ENCODE results near the gene MALAT1.

Gene MALAT1

DNA sequence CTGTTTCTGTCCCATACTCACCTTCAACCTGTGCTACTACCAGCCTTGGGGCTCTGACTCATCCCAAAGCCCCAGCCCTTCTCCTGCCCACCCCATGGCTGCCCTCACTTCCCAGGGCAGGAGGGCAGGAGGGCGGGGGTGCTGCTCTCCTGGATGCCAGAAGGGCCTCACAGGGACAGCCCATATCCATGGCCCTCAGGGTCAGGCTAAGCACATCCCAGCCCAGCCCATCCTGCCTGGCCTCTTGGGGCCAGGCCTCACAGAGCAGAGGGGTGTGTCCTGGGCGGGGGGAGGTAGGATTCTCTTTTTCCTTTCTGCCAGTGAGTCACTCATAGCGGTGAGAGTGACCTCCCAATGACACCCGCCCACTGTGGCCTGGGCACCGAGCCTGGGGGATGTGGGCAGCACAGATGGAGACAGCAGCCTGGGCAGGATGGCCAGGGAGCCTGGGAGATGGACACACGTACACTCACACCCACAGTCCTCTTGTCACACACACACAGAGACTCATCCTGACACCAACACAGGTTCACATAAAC lies 56.9 kb downstream of the MALAT1 start:
- no peaks in the 10 kb centered on the region for H3K79me2 ChIP-seq (ENCODE audit: insufficient read depth, low read length)
- no peak overlapping the region for H2AFZ ChIP-seq (ENCODE audit: low read depth, low read length, severe bottlenecking)
- no peaks in the 10 kb centered on the region for H3K27me3 ChIP-seq (ENCODE audit: low read length)
- no peaks in the 10 kb centered on the region for H3K9me3 ChIP-seq (ENCODE audit: insufficient read depth, low read length)
- no peak overlapping the region for H3K4me2 ChIP-seq (ENCODE audit: low read depth, low read length, poor library complexity, severe bottlenecking)
- H3K9ac ChIP-seq (ENCODE audit: low read length) = no peak overlapping the region
- no peak overlapping the region for H3K4me3 ChIP-seq (ENCODE audit: insufficient read depth, low read length, poor library complexity, severe bottlenecking)
- no peaks in the 10 kb centered on the region for H4K20me1 ChIP-seq (ENCODE audit: low read depth, low read length)
- no peaks in the 10 kb centered on the region for H3K9me2 ChIP-seq (replicated peaks; ENCODE audit: insufficient read depth, low read length)
- no peaks in the 10 kb centered on the region for H3F3A ChIP-seq (ENCODE audit: insufficient read depth)
- H3K36me3 ChIP-seq (ENCODE audit: low read length) = no peaks in the 10 kb centered on the region
- no peak overlapping the region for H3K27ac ChIP-seq (ENCODE audit: low read depth, low read length)
- no peak for TF ChIP-seq EZH2phosphoT487 (conservative IDR thresholded peaks at IDR 0.05; ENCODE audit: low read length)
- TF ChIP-seq, protein P1, sequence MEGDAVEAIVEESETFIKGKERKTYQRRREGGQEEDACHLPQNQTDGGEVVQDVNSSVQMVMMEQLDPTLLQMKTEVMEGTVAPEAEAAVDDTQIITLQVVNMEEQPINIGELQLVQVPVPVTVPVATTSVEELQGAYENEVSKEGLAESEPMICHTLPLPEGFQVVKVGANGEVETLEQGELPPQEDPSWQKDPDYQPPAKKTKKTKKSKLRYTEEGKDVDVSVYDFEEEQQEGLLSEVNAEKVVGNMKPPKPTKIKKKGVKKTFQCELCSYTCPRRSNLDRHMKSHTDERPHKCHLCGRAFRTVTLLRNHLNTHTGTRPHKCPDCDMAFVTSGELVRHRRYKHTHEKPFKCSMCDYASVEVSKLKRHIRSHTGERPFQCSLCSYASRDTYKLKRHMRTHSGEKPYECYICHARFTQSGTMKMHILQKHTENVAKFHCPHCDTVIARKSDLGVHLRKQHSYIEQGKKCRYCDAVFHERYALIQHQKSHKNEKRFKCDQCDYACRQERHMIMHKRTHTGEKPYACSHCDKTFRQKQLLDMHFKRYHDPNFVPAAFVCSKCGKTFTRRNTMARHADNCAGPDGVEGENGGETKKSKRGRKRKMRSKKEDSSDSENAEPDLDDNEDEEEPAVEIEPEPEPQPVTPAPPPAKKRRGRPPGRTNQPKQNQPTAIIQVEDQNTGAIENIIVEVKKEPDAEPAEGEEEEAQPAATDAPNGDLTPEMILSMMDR (IDR thresholded peaks at IDR 0.05; ENCODE audit: insufficient read depth, low read length, poor library complexity, severe bottlenecking) = no peak

All from SU-DHL-6 (cell line).